HK-2 (cell line): ENCODE measurements around the gene PGS1.

Experiments
- DNase-seq: peaks from one replicate; pipeline ENCODE4 v3.0.0-alpha.2; 2018; ENCODE audit not compliant: unreplicated experiment

Gene PGS1

GRCh38 chr17:78346605-78347250 is 31.7 kb upstream of the PGS1 start:
- no peak for DNase-seq

- no peak for DNase-seq
Observed at GRCh38 chr17:78347453-78347852, 31.0 kb upstream of the PGS1 start.

GRCh38 chr17:78348055-78348770 is 30.2 kb upstream of the PGS1 start:
- no peak for DNase-seq

GRCh38 chr17:78349891-78350642 is 28.4 kb upstream of the PGS1 start:
- no peak for DNase-seq

- DNase-seq = peak; percentile 67
Observed at GRCh38 chr17:78351449-78352006, 26.9 kb upstream of the PGS1 start.

- DNase-seq = no peak
Observed at GRCh38 chr17:78353834-78354233, 24.6 kb upstream of the PGS1 start.

- no peak for DNase-seq
Observed at GRCh38 chr17:78355045-78355641, 23.3 kb upstream of the PGS1 start.

GRCh38 chr17:78355701-78356100 is 22.7 kb upstream of the PGS1 start:
- no peak for DNase-seq

- peak; percentile 83 for DNase-seq
Observed at GRCh38 chr17:78356101-78356713, 22.2 kb upstream of the PGS1 start.

GRCh38 chr17:78357177-78357586 is 21.3 kb upstream of the PGS1 start:
- peak; percentile 87 for DNase-seq

GRCh38 chr17:78357672-78358537 is 20.5 kb upstream of the PGS1 start:
- DNase-seq = no peak

GRCh38 chr17:78358538-78359320 is 19.7 kb upstream of the PGS1 start:
- DNase-seq = peak; percentile 55

- DNase-seq = peak; percentile 62
Observed at GRCh38 chr17:78359321-78359996, 19.0 kb upstream of the PGS1 start.

GRCh38 chr17:78359997-78360370 is 18.5 kb upstream of the PGS1 start, which contains the start of gene SOCS3:
TSS of gene SOCS3 (minus strand) at chr17:78360077. CDS start at chr17:78359095, 982 bp downstream.
- DNase-seq = peak; percentile 96

GRCh38 chr17:78360371-78361224 is 17.9 kb upstream of the PGS1 start:
- peak; percentile 97 for DNase-seq

GRCh38 chr17:78361225-78361701 is 17.2 kb upstream of the PGS1 start:
- no peak for DNase-seq

- DNase-seq = no peak
Observed at GRCh38 chr17:78362232-78362631, 16.2 kb upstream of the PGS1 start.

- no peak for DNase-seq
Observed at GRCh38 chr17:78362671-78363070, 15.8 kb upstream of the PGS1 start.
